OCI-LY1 (cell line): ENCODE measurements around the gene TM4SF4.

ENCODE experiments used
- CTCF ChIP-seq: fragments of 200-600 bp; sonication (generic), shearing (Covaris generic); IDR thresholded peaks from 2 replicates; pipeline ENCODE4 v1.5.1; 2017; ENCODE audit warnings: mild to moderate bottlenecking, antibody characterized with exemption, low read length, moderate library complexity, mixed read lengths
- EZH2 ChIP-seq: fragments of 200-600 bp; sonication (generic), shearing (Covaris generic); IDR thresholded peaks from 2 replicates; pipeline ENCODE4 v1.8.0; 2017; ENCODE audit warnings: borderline replicate concordance, mixed run types, mild to moderate bottlenecking, antibody characterized with exemption, low read length, moderate library complexity, mixed read lengths

- no peak for TF ChIP-seq CTCF
- TF ChIP-seq EZH2 = no peak
Measured at GRCh38 chr3:149509526-149509925, 35.0 kb downstream of the TM4SF4 start.
